Stimulated activated naive CD8-positive, alpha-beta T cell treated with anti-CD3 and anti-CD28 coated beads, Interleukin-15, Interleukin-2, amounts not matched to agents 100 ng/mL and 50 ng/mL, for 24 hours (primary cell): ENCODE measurements around the gene TBCCD1.
"Not testable (repeated sequence)": the region's sequence is repeated elsewhere in the genome, so short reads cannot be mapped to it uniquely, and the experiment has no call there.

Experiments used
- H3K27ac Mint-ChIP-seq: one replicate; pipeline ENCODE4 v1.8.0; 2021; ENCODE audit warnings: mild to moderate bottlenecking, mixed read lengths
- H3K27me3 Mint-ChIP-seq: one replicate; pipeline ENCODE4 v1.8.0; 2021; ENCODE audit warnings: mixed read lengths
- H3K36me3 Mint-ChIP-seq: one replicate; pipeline ENCODE4 v1.8.0; 2021; ENCODE audit warnings: low read depth, mixed read lengths
- H3K4me1 Mint-ChIP-seq: one replicate; pipeline ENCODE4 v1.8.0; 2021; ENCODE audit warnings: low read depth, mixed read lengths
- H3K4me3 Mint-ChIP-seq: one replicate; pipeline ENCODE4 v1.8.0; 2021; ENCODE audit warnings: mild to moderate bottlenecking, mixed read lengths
- H3K9me3 Mint-ChIP-seq: one replicate; pipeline ENCODE4 v1.8.0; 2021; ENCODE audit warnings: mixed read lengths

Gene TBCCD1

GRCh38 chr3:186540835-186541226 is 26.3 kb downstream of the TBCCD1 start:
- Mint-ChIP-seq H3K9me3 (no peaks in the 10 kb centered on the region), H3K36me3 (peaks cover 18% of the 10 kb centered on the region), H3K4me3 (no peak overlapping the region), H3K4me1 (peaks cover 58% of the 10 kb centered on the region), H3K27ac (peak overlapping the region; percentile 63), H3K27me3 (no peaks in the 10 kb centered on the region)

GRCh38 chr3:186540221-186540834 is 26.8 kb downstream of the TBCCD1 start:
- Mint-ChIP-seq H3K27ac (peak overlapping the region; percentile 63), H3K27me3 (no peaks in the 10 kb centered on the region), H3K36me3 (peaks cover 18% of the 10 kb centered on the region), H3K9me3 (no peaks in the 10 kb centered on the region), H3K4me1 (peaks cover 63% of the 10 kb centered on the region), H3K4me3 (no peak overlapping the region)

GRCh38 chr3:186538779-186539178 is 28.4 kb downstream of the TBCCD1 start:
- Mint-ChIP-seq H3K4me3 (no peak overlapping the region), H3K27ac (peak overlapping the region; percentile 96), H3K4me1 (peaks cover 78% of the 10 kb centered on the region)

GRCh38 chr3:186536883-186537844 is 30.0 kb downstream of the TBCCD1 start:
- Mint-ChIP-seq H3K27me3 (no peaks in the 10 kb centered on the region), H3K36me3 (peaks cover 5% of the 10 kb centered on the region), H3K4me1 (peaks cover 94% of the 10 kb centered on the region), H3K27ac (peak overlapping the region; percentile 96), H3K4me3 (peak overlapping the region; percentile 24), H3K9me3 (no peaks in the 10 kb centered on the region)

More at GRCh38 chr3:186538779-186539178, 28.4 kb downstream of the TBCCD1 start:
- Mint-ChIP-seq H3K9me3 (no peaks in the 10 kb centered on the region), H3K36me3 (peaks cover 9% of the 10 kb centered on the region), H3K27me3 (no peaks in the 10 kb centered on the region)

GRCh38 chr3:186534113-186534669 is 32.9 kb downstream of the TBCCD1 start:
- Mint-ChIP-seq H3K27me3 (no peaks in the 10 kb centered on the region), H3K36me3 (peaks cover 7% of the 10 kb centered on the region), H3K4me3 (peak overlapping the region; percentile 69), H3K27ac (peak overlapping the region; percentile 96), H3K9me3 (no peaks in the 10 kb centered on the region), H3K4me1 (peaks cover 96% of the 10 kb centered on the region)

- no peak overlapping the region for H3K4me3 Mint-ChIP-seq
- H3K27me3 Mint-ChIP-seq: no peaks in the 10 kb centered on the region
- peak overlapping the region; percentile 96 for H3K27ac Mint-ChIP-seq
- peaks cover 7% of the 10 kb centered on the region for H3K36me3 Mint-ChIP-seq
- peaks cover 90% of the 10 kb centered on the region for H3K4me1 Mint-ChIP-seq
- H3K9me3 Mint-ChIP-seq: no peaks in the 10 kb centered on the region
Measured at GRCh38 chr3:186532598-186533072, 34.5 kb downstream of the TBCCD1 start.

GRCh38 chr3:186531694-186532093 is 35.4 kb downstream of the TBCCD1 start:
- H3K27me3 Mint-ChIP-seq, H3K36me3 Mint-ChIP-seq, H3K9me3 Mint-ChIP-seq, H3K4me3 Mint-ChIP-seq: not testable (repeated sequence)
- peak overlapping the region; percentile 90 for H3K27ac Mint-ChIP-seq
- H3K4me1 Mint-ChIP-seq: peaks cover 88% of the 10 kb centered on the region

GRCh38 chr3:186530415-186530814 is 36.7 kb downstream of the TBCCD1 start:
- H3K36me3 Mint-ChIP-seq: peaks cover 11% of the 10 kb centered on the region
- H3K9me3 Mint-ChIP-seq: no peaks in the 10 kb centered on the region
- peaks cover 87% of the 10 kb centered on the region for H3K4me1 Mint-ChIP-seq
- H3K27ac Mint-ChIP-seq: no peak overlapping the region
- no peak overlapping the region for H3K4me3 Mint-ChIP-seq
- H3K27me3 Mint-ChIP-seq: no peaks in the 10 kb centered on the region

- no peaks in the 10 kb centered on the region for H3K27me3 Mint-ChIP-seq
- peak overlapping the region; percentile 45 for H3K27ac Mint-ChIP-seq
- peaks cover 78% of the 10 kb centered on the region for H3K4me1 Mint-ChIP-seq
- H3K4me3 Mint-ChIP-seq: no peak overlapping the region
- H3K36me3 Mint-ChIP-seq: peaks cover 11% of the 10 kb centered on the region
- no peaks in the 10 kb centered on the region for H3K9me3 Mint-ChIP-seq
Measured at GRCh38 chr3:186529201-186529999, 37.7 kb downstream of the TBCCD1 start.

- Mint-ChIP-seq H3K4me1 (peaks cover 66% of the 10 kb centered on the region), H3K9me3 (no peaks in the 10 kb centered on the region), H3K27ac (no peak overlapping the region), H3K36me3 (peaks cover 11% of the 10 kb centered on the region), H3K27me3 (no peaks in the 10 kb centered on the region), H3K4me3 (no peak overlapping the region)
Measured at GRCh38 chr3:186526256-186526606, 40.9 kb downstream of the TBCCD1 start.

- no peaks in the 10 kb centered on the region for H3K27me3 Mint-ChIP-seq
- H3K36me3 Mint-ChIP-seq: peaks cover 7% of the 10 kb centered on the region
- H3K4me3 Mint-ChIP-seq: no peak overlapping the region
- peaks cover 66% of the 10 kb centered on the region for H3K4me1 Mint-ChIP-seq
- peak overlapping the region; percentile 26 for H3K27ac Mint-ChIP-seq
- no peaks in the 10 kb centered on the region for H3K9me3 Mint-ChIP-seq
Measured at GRCh38 chr3:186525369-186526255, 41.5 kb downstream of the TBCCD1 start.

GRCh38 chr3:186524616-186525015 is 42.5 kb downstream of the TBCCD1 start:
- Mint-ChIP-seq H3K9me3 (no peaks in the 10 kb centered on the region), H3K4me3 (no peak overlapping the region), H3K27me3 (no peaks in the 10 kb centered on the region), H3K36me3 (peaks cover 4% of the 10 kb centered on the region), H3K27ac (no peak overlapping the region), H3K4me1 (peaks cover 68% of the 10 kb centered on the region)

GRCh38 chr3:186523434-186523833 is 43.7 kb downstream of the TBCCD1 start:
- Mint-ChIP-seq H3K4me1 (peaks cover 68% of the 10 kb centered on the region), H3K27me3 (no peaks in the 10 kb centered on the region), H3K27ac (no peak overlapping the region), H3K4me3 (no peak overlapping the region), H3K9me3 (no peaks in the 10 kb centered on the region), H3K36me3 (peaks cover 4% of the 10 kb centered on the region)

GRCh38 chr3:186523022-186523421 is 44.1 kb downstream of the TBCCD1 start:
- H3K9me3 Mint-ChIP-seq: no peaks in the 10 kb centered on the region
- H3K4me3 Mint-ChIP-seq: no peak overlapping the region
- no peak overlapping the region for H3K27ac Mint-ChIP-seq
- H3K27me3 Mint-ChIP-seq: no peaks in the 10 kb centered on the region
- peaks cover 72% of the 10 kb centered on the region for H3K4me1 Mint-ChIP-seq
- peaks cover 4% of the 10 kb centered on the region for H3K36me3 Mint-ChIP-seq
